ENCODE measurements around the gene WDR46. TPM values are rescaled to one million over a fixed set of nuclear protein-coding genes. Genes with fewer than 3 reads are reported as not detected.

The WDR46 gene
- total and polyA plus RNA-seq, 2 of the 13 experiments (the other 11 are each of a cell fraction or from before 2014, with no cell fraction given): 47.4 to 105 TPM

GRCh38 chr6:33248932-33249731 lies 39.9 kb downstream of the WDR46 start (continued):
- TF ChIP-seq, protein P1, sequence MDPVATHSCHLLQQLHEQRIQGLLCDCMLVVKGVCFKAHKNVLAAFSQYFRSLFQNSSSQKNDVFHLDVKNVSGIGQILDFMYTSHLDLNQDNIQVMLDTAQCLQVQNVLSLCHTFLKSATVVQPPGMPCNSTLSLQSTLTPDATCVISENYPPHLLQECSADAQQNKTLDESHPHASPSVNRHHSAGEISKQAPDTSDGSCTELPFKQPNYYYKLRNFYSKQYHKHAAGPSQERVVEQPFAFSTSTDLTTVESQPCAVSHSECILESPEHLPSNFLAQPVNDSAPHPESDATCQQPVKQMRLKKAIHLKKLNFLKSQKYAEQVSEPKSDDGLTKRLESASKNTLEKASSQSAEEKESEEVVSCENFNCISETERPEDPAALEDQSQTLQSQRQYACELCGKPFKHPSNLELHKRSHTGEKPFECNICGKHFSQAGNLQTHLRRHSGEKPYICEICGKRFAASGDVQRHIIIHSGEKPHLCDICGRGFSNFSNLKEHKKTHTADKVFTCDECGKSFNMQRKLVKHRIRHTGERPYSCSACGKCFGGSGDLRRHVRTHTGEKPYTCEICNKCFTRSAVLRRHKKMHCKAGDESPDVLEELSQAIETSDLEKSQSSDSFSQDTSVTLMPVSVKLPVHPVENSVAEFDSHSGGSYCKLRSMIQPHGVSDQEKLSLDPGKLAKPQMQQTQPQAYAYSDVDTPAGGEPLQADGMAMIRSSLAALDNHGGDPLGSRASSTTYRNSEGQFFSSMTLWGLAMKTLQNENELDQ (CRISPR knock-in tag; IDR thresholded peaks at IDR 0.05; ENCODE audit: borderline replicate concordance): 0 out of 2 replicates have a peak, but pooled peaks have one; percentile 37
- TF ChIP-seq ZNF784 (CRISPR knock-in tag; IDR thresholded peaks at IDR 0.05; ENCODE audit: borderline replicate concordance) (peak; percentile 8; the same call in 1 of the 2 replicates), KLF9 (CRISPR knock-in tag; IDR thresholded peaks at IDR 0.05; ENCODE audit: low read depth) (no peak), HCFC1 (IDR thresholded peaks at IDR 0.05; ENCODE audit: low read depth, low read length) (peak; percentile 16), ZNF383 (CRISPR knock-in tag; IDR thresholded peaks at IDR 0.05; ENCODE audit: borderline replicate concordance) (0 out of 2 replicates have a peak, but pooled peaks have one; percentile 63), BCL3 (CRISPR knock-in tag; IDR thresholded peaks at IDR 0.05) (no peak; the same call in 1 of the 2 replicates), NFIC (IDR thresholded peaks at IDR 0.05; ENCODE audit: low read length) (no peak), MLLT10 (CRISPR knock-in tag; IDR thresholded peaks at IDR 0.05) (no peak), CBX1 (IDR thresholded peaks at IDR 0.05; ENCODE audit: low read depth) (peak; percentile 23), SNAI1 (CRISPR knock-in tag; IDR thresholded peaks at IDR 0.05; ENCODE audit: borderline replicate concordance) (0 out of 2 replicates have a peak, but pooled peaks have one; percentile 57), ZNF225 (CRISPR knock-in tag; IDR thresholded peaks at IDR 0.05) (peak; percentile 95), ZNF850 (CRISPR knock-in tag; conservative IDR thresholded peaks at IDR 0.05) (no peak)
- TF ChIP-seq, protein P2, sequence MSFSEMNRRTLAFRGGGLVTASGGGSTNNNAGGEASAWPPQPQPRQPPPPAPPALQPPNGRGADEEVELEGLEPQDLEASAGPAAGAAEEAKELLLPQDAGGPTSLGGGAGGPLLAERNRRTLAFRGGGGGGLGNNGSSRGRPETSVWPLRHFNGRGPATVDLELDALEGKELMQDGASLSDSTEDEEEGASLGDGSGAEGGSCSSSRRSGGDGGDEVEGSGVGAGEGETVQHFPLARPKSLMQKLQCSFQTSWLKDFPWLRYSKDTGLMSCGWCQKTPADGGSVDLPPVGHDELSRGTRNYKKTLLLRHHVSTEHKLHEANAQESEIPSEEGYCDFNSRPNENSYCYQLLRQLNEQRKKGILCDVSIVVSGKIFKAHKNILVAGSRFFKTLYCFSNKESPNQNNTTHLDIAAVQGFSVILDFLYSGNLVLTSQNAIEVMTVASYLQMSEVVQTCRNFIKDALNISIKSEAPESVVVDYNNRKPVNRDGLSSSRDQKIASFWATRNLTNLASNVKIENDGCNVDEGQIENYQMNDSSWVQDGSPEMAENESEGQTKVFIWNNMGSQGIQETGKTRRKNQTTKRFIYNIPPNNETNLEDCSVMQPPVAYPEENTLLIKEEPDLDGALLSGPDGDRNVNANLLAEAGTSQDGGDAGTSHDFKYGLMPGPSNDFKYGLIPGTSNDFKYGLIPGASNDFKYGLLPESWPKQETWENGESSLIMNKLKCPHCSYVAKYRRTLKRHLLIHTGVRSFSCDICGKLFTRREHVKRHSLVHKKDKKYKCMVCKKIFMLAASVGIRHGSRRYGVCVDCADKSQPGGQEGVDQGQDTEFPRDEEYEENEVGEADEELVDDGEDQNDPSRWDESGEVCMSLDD (CRISPR knock-in tag; IDR thresholded peaks at IDR 0.05; ENCODE audit: borderline replicate concordance): no peak
- TF ChIP-seq, protein P3, sequence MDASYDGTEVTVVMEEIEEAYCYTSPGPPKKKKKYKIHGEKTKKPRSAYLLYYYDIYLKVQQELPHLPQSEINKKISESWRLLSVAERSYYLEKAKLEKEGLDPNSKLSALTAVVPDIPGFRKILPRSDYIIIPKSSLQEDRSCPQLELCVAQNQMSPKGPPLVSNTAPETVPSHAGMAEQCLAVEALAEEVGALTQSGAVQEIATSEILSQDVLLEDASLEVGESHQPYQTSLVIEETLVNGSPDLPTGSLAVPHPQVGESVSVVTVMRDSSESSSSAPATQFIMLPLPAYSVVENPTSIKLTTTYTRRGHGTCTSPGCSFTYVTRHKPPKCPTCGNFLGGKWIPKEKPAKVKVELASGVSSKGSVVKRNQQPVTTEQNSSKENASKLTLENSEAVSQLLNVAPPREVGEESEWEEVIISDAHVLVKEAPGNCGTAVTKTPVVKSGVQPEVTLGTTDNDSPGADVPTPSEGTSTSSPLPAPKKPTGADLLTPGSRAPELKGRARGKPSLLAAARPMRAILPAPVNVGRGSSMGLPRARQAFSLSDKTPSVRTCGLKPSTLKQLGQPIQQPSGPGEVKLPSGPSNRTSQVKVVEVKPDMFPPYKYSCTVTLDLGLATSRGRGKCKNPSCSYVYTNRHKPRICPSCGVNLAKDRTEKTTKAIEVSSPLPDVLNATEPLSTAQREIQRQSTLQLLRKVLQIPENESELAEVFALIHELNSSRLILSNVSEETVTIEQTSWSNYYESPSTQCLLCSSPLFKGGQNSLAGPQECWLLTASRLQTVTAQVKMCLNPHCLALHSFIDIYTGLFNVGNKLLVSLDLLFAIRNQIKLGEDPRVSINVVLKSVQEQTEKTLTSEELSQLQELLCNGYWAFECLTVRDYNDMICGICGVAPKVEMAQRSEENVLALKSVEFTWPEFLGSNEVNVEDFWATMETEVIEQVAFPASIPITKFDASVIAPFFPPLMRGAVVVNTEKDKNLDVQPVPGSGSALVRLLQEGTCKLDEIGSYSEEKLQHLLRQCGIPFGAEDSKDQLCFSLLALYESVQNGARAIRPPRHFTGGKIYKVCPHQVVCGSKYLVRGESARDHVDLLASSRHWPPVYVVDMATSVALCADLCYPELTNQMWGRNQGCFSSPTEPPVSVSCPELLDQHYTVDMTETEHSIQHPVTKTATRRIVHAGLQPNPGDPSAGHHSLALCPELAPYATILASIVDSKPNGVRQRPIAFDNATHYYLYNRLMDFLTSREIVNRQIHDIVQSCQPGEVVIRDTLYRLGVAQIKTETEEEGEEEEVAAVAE (CRISPR knock-in tag; IDR thresholded peaks at IDR 0.05; ENCODE audit: borderline replicate concordance): no peak; the same call in 1 of the 2 replicates
- TF ChIP-seq, protein P4, sequence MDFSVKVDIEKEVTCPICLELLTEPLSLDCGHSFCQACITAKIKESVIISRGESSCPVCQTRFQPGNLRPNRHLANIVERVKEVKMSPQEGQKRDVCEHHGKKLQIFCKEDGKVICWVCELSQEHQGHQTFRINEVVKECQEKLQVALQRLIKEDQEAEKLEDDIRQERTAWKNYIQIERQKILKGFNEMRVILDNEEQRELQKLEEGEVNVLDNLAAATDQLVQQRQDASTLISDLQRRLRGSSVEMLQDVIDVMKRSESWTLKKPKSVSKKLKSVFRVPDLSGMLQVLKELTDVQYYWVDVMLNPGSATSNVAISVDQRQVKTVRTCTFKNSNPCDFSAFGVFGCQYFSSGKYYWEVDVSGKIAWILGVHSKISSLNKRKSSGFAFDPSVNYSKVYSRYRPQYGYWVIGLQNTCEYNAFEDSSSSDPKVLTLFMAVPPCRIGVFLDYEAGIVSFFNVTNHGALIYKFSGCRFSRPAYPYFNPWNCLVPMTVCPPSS (IDR thresholded peaks at IDR 0.05): no peak
